Smooth muscle cell (in vitro differentiated cells): ENCODE results near the gene PTPRM. TPM values are rescaled to one million over a fixed set of nuclear protein-coding genes. Genes with fewer than 3 reads are reported as not detected.

Experiments
- DNase-seq: peaks from one replicate; lab custom pipeline; 2025; ENCODE audit not compliant: unreplicated experiment; lab: John Stamatoyannopoulos, UW
- H2AFZ ChIP-seq: fragments of 200-600 bp; sonication (generic); 2 replicates; pipeline ENCODE4 v1.6.0; 2016; ENCODE audit warnings: antibody characterized with exemption, low read depth, mild to moderate bottlenecking
- H3F3A ChIP-seq: fragments of 200-600 bp; sonication (generic); 2 replicates; pipeline ENCODE4 v1.6.0; 2017; ENCODE audit warnings: antibody characterized with exemption, low read depth
- H3K27ac ChIP-seq: fragments of 200-600 bp; sonication (generic); 2 replicates; pipeline ENCODE4 v1.5.1; 2016; ENCODE audit warnings: low read depth, mild to moderate bottlenecking
- H3K27me3 ChIP-seq: fragments of 200-600 bp; sonication (generic); 2 replicates; pipeline ENCODE4 v1.6.1; 2016; ENCODE audit warnings: low read depth, mild to moderate bottlenecking
- H3K36me3 ChIP-seq: fragments of 200-600 bp; sonication (generic); 2 replicates; pipeline ENCODE4 v1.5.1; 2016; ENCODE audit warnings: low read depth
- H3K4me1 ChIP-seq: fragments of 200-600 bp; sonication (generic); 2 replicates; pipeline ENCODE4 v1.5.1; 2016; ENCODE audit warnings: low read depth
- H3K4me2 ChIP-seq: fragments of 200-600 bp; sonication (generic); 2 replicates; pipeline ENCODE4 v1.6.0; 2016; ENCODE audit warnings: mild to moderate bottlenecking
- H3K4me3 ChIP-seq: fragments of 200-600 bp; sonication (generic); 2 replicates; pipeline ENCODE4 v1.5.1; 2016; ENCODE audit warnings: mild to moderate bottlenecking
- H3K79me2 ChIP-seq: fragments of 200-600 bp; sonication (generic); 2 replicates; pipeline ENCODE4 v1.6.0; 2016; ENCODE audit warnings: low read depth, mild to moderate bottlenecking
- H3K9ac ChIP-seq: fragments of 200-600 bp; sonication (generic); 2 replicates; pipeline ENCODE4 v1.6.0; 2016; ENCODE audit warnings: low read depth
- H3K9me3 ChIP-seq: fragments of 200-600 bp; sonication (generic); replicated peaks from 2 replicates; pipeline ENCODE4 v1.5.1; 2016; ENCODE audit warnings: low read depth
- H4K20me1 ChIP-seq: fragments of 200-600 bp; sonication (generic); 2 replicates; pipeline ENCODE4 v1.6.0; 2016; ENCODE audit warnings: low read depth
- WGBS: methylation state at CpG from one replicate; pipeline ENCODE4 v1.1.7; 2016; ENCODE audit warnings: low lambda C conversion rate; 5-methylcytosine and 5-hydroxymethylcytosine counted together
- polyA plus RNA-seq: library from polyadenylated mRNA; unstranded; fragments of >200 nt; fragmentation: Nextera tagmentation; extraction: Ambion mirVana; gene quantifications from 2 replicates; pipeline ENCODE4 v1.2.1, GENCODE V29; 2016
- total RNA-seq: library from RNA; depleted of rRNA; stranded (reverse); fragments of >200 nt; gene quantifications from 2 replicates; pipeline ENCODE4 v1.2.3, GENCODE V29; 2014
- TF ChIP-seq, protein P1 (sequence below): fragments of 200-600 bp; sonication (generic); IDR thresholded peaks from 2 replicates; pipeline ENCODE4 v1.5.1; 2017; ENCODE audit warnings: borderline replicate concordance, mild to moderate bottlenecking, antibody characterized with exemption; ENCODE audit not compliant: insufficient read depth, poor library complexity, severe bottlenecking

Gene PTPRM
- total and polyA plus RNA-seq, 2 experiments from 2014 or later, result 57.5 to 115 TPM

DNA sequence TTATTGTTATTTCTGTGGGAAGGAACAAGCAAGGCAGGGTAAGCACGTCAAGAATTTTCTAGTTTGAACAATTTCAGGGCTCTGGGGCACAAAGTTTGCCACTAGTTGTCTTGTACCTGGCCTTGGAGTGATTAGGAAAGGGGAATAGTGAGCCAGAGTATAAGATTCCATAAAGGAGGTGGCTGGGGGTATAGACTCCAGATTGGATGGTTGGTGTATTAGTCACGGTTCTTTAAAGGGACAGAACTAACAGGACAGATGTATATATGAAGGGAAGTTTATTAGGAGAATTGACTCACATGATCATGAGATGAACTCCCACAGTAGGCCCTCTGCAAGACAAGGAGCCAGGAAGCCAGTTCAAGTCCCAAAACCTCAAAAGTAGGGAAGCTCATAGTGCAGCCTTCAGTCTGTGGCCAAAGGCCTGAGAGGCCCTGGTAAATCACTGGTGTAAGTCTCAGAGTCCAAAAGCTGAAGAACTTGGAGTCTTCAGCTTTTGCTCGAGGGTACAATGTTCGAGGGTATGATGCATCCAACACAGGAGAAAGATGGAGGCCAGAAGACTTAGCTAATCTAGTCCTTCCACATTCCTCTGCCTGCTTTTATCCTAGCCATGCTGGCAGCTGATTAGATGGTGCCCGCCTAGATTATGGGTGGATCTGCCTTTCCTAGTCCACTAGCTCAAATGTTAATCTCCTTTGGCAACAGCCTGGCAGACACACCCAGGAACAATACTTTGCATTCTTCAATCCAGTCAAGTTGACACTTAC is 31.5 kb upstream of the PTPRM start:
- H3K79me2 ChIP-seq, result no peaks in the 10 kb centered on the region
- no peaks in the 10 kb centered on the region for H4K20me1 ChIP-seq
- no peaks in the 10 kb centered on the region for H3K36me3 ChIP-seq
- H3K4me3 ChIP-seq, result no peak overlapping the region
- no peak overlapping the region for H3K27ac ChIP-seq
- H3K9ac ChIP-seq, result no peak overlapping the region
- H3K4me1 ChIP-seq, result no peaks in the 10 kb centered on the region
- H3K27me3 ChIP-seq, result no peaks in the 10 kb centered on the region
- no peak overlapping the region for H3K4me2 ChIP-seq
- no peaks in the 10 kb centered on the region for H3F3A ChIP-seq
- no peak overlapping the region for H2AFZ ChIP-seq
- H3K9me3 ChIP-seq, result no peaks in the 10 kb centered on the region
- no peak for DNase-seq
- 85% methylated on average over 5 of the region's 5 CpGs for WGBS
- TF ChIP-seq, protein P1, sequence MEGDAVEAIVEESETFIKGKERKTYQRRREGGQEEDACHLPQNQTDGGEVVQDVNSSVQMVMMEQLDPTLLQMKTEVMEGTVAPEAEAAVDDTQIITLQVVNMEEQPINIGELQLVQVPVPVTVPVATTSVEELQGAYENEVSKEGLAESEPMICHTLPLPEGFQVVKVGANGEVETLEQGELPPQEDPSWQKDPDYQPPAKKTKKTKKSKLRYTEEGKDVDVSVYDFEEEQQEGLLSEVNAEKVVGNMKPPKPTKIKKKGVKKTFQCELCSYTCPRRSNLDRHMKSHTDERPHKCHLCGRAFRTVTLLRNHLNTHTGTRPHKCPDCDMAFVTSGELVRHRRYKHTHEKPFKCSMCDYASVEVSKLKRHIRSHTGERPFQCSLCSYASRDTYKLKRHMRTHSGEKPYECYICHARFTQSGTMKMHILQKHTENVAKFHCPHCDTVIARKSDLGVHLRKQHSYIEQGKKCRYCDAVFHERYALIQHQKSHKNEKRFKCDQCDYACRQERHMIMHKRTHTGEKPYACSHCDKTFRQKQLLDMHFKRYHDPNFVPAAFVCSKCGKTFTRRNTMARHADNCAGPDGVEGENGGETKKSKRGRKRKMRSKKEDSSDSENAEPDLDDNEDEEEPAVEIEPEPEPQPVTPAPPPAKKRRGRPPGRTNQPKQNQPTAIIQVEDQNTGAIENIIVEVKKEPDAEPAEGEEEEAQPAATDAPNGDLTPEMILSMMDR, result no peak

DNA sequence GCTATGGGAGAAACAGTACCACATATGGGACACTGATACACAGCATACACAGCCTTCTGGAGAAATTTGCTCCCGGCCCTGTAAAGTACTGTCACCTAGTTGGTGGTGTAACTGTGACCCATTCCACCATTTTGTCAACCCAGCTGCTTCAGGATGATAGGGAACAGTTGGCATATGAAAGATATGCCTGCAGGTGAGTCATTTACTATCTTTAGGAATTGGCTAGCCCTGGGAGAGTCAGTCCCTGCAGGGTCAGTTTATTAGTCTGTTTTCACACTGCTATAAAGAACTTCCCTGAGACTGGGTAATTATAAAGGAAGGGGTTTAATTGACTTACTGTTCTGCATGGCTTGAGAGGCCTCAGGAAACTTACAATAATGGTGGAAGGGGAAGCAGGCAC is 30.0 kb upstream of the PTPRM start:
- Histone ChIP-seq H3K9me3 (no peaks in the 10 kb centered on the region), H3K79me2 (no peaks in the 10 kb centered on the region), H2AFZ (no peak overlapping the region), H3K4me3 (no peak overlapping the region), H3K9ac (no peak overlapping the region), H3K4me1 (no peaks in the 10 kb centered on the region), H3K27me3 (no peaks in the 10 kb centered on the region), H3K36me3 (no peaks in the 10 kb centered on the region), H3K27ac (no peak overlapping the region), H3F3A (no peaks in the 10 kb centered on the region), H3K4me2 (no peak overlapping the region), H4K20me1 (no peaks in the 10 kb centered on the region)
- TF ChIP-seq, protein P1, result no peak
- no peak for DNase-seq
- 100% methylated on average over 1 of the region's 1 CpG for WGBS

DNA sequence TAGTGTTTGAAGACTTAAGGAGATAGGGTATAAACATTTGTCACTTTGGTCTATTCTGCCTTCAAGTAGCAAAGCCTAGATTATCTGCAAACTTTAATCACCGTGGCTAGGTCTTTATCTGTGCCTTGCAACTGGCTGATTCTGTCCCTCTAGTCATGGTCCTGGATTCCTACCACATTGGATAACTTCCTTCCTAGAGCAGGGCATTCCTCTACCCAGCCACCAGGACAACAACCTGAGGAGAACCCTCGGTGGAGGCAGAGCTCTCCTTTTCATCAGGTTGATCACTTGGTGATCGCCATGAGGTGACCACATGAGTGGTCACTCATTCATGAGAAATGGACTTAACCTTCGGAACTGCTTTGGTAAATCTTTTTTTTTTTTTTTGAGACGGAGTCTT is 25.3 kb upstream of the PTPRM start:
- 79% methylated on average over 5 of the region's 5 CpGs for WGBS
- no peak overlapping the region for H3K4me3 ChIP-seq

More for the DNA sequence above, 25.3 kb upstream of the PTPRM start:
- DNase-seq, result no peak
- H3K4me1 ChIP-seq, result no peaks in the 10 kb centered on the region
- no peak overlapping the region for H3K27ac ChIP-seq
- no peaks in the 10 kb centered on the region for H3K79me2 ChIP-seq
- no peaks in the 10 kb centered on the region for H3K9me3 ChIP-seq
- H3F3A ChIP-seq, result no peaks in the 10 kb centered on the region
- no peak overlapping the region for H3K9ac ChIP-seq
- no peaks in the 10 kb centered on the region for H3K27me3 ChIP-seq
- H3K4me2 ChIP-seq, result no peak overlapping the region
- no peak overlapping the region for H2AFZ ChIP-seq
- H3K36me3 ChIP-seq, result no peaks in the 10 kb centered on the region
- TF ChIP-seq, protein P1, result no peak
- no peaks in the 10 kb centered on the region for H4K20me1 ChIP-seq
